ENCODE data around the gene ING3. TPM values are rescaled to one million over a fixed set of nuclear protein-coding genes. Genes with fewer than 3 reads are reported as not detected.
A peak's percentile ranks its signal among the peaks of the same experiment; 100 is the strongest.

Gene ING3
- polyA plus RNA-seq, 1 of the 3 experiments (the other 2 are of a cell fraction) = 8.3 TPM

- peaks cover 26% of the 10 kb centered on the region for H3K79me2 ChIP-seq (ENCODE audit: insufficient read depth)
- H3K27ac ChIP-seq (ENCODE audit: low read depth in 2 of 2, low read length in 1 of 2) = peak overlapping the region; percentile 43 to 70; a peak in 3 of 4 replicates
- peak; percentile 79 for TF ChIP-seq TCF12 (IDR thresholded peaks at IDR 0.05)
- no peak for TF ChIP-seq FOXJ3 (CRISPR knock-in tag; IDR thresholded peaks at IDR 0.05)
- 0 out of 2 replicates have a peak overlapping the region, but pooled peaks have one; percentile 86 for H3K4me2 ChIP-seq
- no peaks in the 10 kb centered on the region for H3K9me3 ChIP-seq
- peaks cover 30% of the 10 kb centered on the region for H3F3A ChIP-seq (replicated peaks; ENCODE audit: insufficient read depth)
- POLR2A ChIA-PET = no interaction called here
- H3K4me3 ChIP-seq (ENCODE audit: low read depth in 2 of 2, low read length in 1 of 2) = peak overlapping the region in 1 of 2 experiments; percentile 62; a peak in 1 of 4 replicates
- no peak for DNase-seq
- peaks cover 35 to 38% of the 10 kb centered on the region in 2 experiments; a peak in 3 of 4 replicates for H3K4me1 ChIP-seq (ENCODE audit: control insufficient read depth in 1 of 2, insufficient read depth in 2 of 2, low read depth in 1 of 2, low read length in 1 of 2)
- H3K27me3 ChIP-seq (ENCODE audit: insufficient read depth) = no peaks in the 10 kb centered on the region
- CTCF ChIA-PET = interaction anchor here (1.1 to 8.9 kb wide), 3 partner anchors 24 to 84 kb away, joined by 3 to 397 read pairs (median 4); no protein-coding TSS in a partner anchor
- no peaks in the 10 kb centered on the region for H3K36me3 ChIP-seq (replicated peaks in 1 of 2; ENCODE audit: control insufficient read depth in 1 of 2, insufficient read depth in 2 of 2, low read length in 1 of 2)
- H2AFZ ChIP-seq (ENCODE audit: low read depth) = no peak overlapping the region
- no peaks in the 10 kb centered on the region for H3K9me2 ChIP-seq
- no peaks in the 10 kb centered on the region for H4K20me1 ChIP-seq (ENCODE audit: insufficient read depth)
- no peak overlapping the region for H3K9ac ChIP-seq
These were observed 42.5 kb downstream of the ING3 start for GRCh38 chr7:120992965-120993494.

DNA sequence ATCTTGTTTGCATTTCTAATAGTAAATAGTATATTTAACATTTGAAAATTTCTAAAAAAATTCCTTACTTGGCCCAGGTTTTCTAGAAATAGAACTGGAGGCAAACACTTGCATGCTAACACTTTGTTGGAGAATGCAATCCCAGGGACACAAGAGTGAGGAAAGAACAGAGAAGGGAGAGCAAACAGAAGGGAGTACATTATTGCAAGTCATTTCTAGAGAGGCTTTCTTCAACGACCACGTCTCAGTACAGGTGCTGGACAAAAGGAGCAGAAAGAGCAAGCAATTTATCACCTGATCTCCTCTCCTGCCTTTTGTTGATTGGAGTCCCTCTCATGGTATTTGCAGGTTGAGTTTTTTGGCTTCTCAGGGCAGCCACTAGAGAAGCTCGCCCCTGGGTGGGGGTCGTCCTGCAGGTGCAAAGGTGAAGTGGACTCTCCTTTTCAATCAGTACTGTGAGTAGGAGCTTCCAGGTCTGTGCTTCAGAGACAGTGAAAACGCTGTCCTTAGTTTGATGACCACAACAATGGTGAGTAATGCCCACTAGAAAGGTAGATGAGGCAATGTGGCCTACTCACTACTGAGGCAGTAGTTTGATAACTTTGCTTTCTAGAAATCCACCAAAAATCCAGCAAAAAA, 43.1 kb downstream of the ING3 start:
- POLR2A ChIA-PET = no interaction called here
- Histone ChIP-seq H3K79me2 (ENCODE audit: insufficient read depth) (peaks cover 26% of the 10 kb centered on the region), H3F3A (replicated peaks; ENCODE audit: insufficient read depth) (peaks cover 26% of the 10 kb centered on the region), H3K27me3 (ENCODE audit: insufficient read depth) (no peaks in the 10 kb centered on the region), H3K4me3 (ENCODE audit: low read depth in 2 of 2, low read length in 1 of 2) (no peak overlapping the region), H3K4me2 (0 out of 2 replicates have a peak overlapping the region, but pooled peaks have one; percentile 86), H3K9me3 (no peaks in the 10 kb centered on the region), H3K36me3 (replicated peaks in 1 of 2; ENCODE audit: control insufficient read depth in 1 of 2, insufficient read depth in 2 of 2, low read length in 1 of 2) (no peaks in the 10 kb centered on the region), H3K9me2 (no peaks in the 10 kb centered on the region), H3K4me1 (ENCODE audit: control insufficient read depth in 1 of 2, insufficient read depth in 2 of 2, low read depth in 1 of 2, low read length in 1 of 2) (peaks cover 35 to 38% of the 10 kb centered on the region in 2 experiments; a peak in 3 of 4 replicates), H4K20me1 (ENCODE audit: insufficient read depth) (no peaks in the 10 kb centered on the region), H3K27ac (ENCODE audit: low read depth in 2 of 2, low read length in 1 of 2) (no peak overlapping the region; a peak in 2 of 4 replicates), H3K9ac (no peak overlapping the region), H2AFZ (ENCODE audit: low read depth) (no peak overlapping the region)
- CTCF ChIA-PET = interaction anchor here (2.4 kb wide), 1 partner anchor 88 kb away, joined by 9 read pairs; no protein-coding TSS in a partner anchor
- TF ChIP-seq MEF2A (IDR thresholded peaks at IDR 0.05; ENCODE audit: borderline replicate concordance, low read depth) (no peak), ELF1 (IDR thresholded peaks at IDR 0.05) (no peak), POLR2AphosphoS5 (IDR thresholded peaks at IDR 0.05; ENCODE audit: low read depth, low read length) (no peak), NFIC (IDR thresholded peaks at IDR 0.05; ENCODE audit: borderline replicate concordance) (no peak), FOXM1 (IDR thresholded peaks at IDR 0.05; ENCODE audit: low read depth) (no peak), MAX (IDR thresholded peaks at IDR 0.05; ENCODE audit: low read depth) (no peak), ZBTB33 (IDR thresholded peaks at IDR 0.05; ENCODE audit: borderline replicate concordance, low read depth) (no peak), SIN3A (IDR thresholded peaks at IDR 0.05; ENCODE audit: borderline replicate concordance, low read depth, low read length) (no peak)
- TF ChIP-seq, protein P1, sequence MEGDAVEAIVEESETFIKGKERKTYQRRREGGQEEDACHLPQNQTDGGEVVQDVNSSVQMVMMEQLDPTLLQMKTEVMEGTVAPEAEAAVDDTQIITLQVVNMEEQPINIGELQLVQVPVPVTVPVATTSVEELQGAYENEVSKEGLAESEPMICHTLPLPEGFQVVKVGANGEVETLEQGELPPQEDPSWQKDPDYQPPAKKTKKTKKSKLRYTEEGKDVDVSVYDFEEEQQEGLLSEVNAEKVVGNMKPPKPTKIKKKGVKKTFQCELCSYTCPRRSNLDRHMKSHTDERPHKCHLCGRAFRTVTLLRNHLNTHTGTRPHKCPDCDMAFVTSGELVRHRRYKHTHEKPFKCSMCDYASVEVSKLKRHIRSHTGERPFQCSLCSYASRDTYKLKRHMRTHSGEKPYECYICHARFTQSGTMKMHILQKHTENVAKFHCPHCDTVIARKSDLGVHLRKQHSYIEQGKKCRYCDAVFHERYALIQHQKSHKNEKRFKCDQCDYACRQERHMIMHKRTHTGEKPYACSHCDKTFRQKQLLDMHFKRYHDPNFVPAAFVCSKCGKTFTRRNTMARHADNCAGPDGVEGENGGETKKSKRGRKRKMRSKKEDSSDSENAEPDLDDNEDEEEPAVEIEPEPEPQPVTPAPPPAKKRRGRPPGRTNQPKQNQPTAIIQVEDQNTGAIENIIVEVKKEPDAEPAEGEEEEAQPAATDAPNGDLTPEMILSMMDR (IDR thresholded peaks at IDR 0.05) = no peak
- TF ChIP-seq, protein P2, sequence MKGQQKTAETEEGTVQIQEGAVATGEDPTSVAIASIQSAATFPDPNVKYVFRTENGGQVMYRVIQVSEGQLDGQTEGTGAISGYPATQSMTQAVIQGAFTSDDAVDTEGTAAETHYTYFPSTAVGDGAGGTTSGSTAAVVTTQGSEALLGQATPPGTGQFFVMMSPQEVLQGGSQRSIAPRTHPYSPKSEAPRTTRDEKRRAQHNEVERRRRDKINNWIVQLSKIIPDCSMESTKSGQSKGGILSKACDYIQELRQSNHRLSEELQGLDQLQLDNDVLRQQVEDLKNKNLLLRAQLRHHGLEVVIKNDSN (IDR thresholded peaks at IDR 0.05; ENCODE audit: borderline replicate concordance, low read depth) = no peak
- 66% methylated on average over 5 of the region's 5 CpGs for WGBS (ENCODE audit: low lambda C conversion rate)
- DNase-seq = no peak

Measured in SK-N-SH (cell line).